Activated CD4-positive, alpha-beta T cell treated with anti-CD3 and anti-CD28 coated beads, Interleukin-2, amount 50 U/mL, for 16 hours (primary cell): ENCODE results near the gene ACTL8.

Experiments
- DNase-seq: peaks from one replicate; pipeline ENCODE4 v3.0.0-alpha.2; 2020

The ACTL8 gene

GRCh38 chr1:17849216-17849615 is 94.1 kb downstream of the ACTL8 start:
- no peak for DNase-seq

GRCh38 chr1:17851056-17851455 is 95.9 kb downstream of the ACTL8 start:
- DNase-seq: no peak

DNA sequence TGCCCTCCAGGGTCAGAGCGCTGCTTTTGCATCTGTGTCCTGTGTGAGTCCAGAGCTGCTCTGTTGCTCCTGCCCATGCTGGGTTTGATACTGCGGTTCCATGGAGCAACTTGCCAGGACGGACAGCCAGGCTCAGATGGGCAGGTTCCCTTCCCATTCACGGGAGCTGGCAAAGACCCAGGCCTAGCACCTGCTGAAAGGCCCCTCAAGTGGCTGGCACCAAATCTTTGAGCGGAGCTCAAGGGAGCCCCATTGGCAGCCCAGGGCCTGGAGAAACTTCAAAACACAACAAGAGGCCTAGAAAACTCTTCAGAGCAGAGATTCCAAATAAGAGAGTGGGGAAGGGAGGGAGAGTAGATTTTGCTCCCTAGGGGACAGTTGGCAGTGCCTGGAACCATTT is 97.2 kb downstream of the ACTL8 start:
- no peak for DNase-seq

DNA sequence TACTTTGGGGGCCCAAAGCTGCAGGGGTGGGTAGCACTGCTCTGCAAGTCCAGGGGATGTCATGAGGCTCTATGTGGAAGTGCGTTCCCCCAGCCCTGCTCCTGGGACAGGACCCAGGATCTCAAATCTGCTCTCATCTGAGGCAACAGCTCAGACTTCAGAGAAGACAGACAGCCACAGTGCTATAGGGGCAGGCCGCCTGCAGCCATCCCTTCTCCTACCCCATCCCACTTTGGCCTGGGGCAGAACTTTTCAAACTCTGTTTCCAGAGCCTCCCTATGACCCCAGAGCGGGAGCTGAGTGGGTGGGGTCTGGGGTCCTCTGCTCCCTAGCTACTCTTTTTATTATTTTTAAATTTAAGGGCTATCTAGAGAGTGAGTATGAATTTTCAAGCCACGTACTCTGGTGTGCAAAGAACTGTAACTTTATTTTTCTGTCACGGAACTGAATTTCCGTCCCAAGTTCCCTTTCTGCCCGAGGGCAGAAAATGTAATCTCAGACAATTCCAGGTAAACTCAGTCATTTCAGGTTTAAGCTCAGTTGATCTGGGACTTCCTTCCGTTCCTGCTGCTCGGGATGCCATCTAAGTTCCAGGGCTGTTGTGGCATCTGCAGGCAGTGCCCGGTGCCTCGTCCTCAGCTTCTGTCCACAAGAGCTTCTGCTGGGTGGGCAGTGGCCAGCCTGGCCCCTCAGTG is 98.3 kb downstream of the ACTL8 start:
- DNase-seq: no peak

GRCh38 chr1:17856496-17857108 is 101.5 kb downstream of the ACTL8 start:
- DNase-seq: no peak

GRCh38 chr1:17857109-17857499 is 102.0 kb downstream of the ACTL8 start:
- DNase-seq: no peak

- DNase-seq: no peak
These were observed 102.9 kb downstream of the ACTL8 start for GRCh38 chr1:17857996-17858395.

DNA sequence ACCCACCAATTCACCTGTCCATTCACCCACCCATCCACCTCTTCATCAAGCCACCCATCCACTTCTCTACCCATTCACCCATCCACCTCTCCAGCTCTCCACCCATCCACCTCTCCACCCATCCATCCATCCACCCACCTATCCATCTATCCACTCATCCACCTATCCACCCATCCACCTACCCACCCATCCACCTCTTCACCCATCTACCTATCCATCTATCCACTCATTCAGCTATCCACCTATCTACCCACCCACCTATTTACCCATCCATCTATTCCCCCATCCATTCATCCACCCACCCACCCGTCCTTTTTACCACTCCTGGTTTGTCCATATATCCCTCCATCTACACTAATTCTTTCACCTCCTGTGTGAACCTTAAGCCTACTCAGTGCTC is 105.7 kb downstream of the ACTL8 start:
- DNase-seq: no peak

- no peak for DNase-seq
These were observed 106.6 kb downstream of the ACTL8 start for GRCh38 chr1:17861685-17862084.

DNA sequence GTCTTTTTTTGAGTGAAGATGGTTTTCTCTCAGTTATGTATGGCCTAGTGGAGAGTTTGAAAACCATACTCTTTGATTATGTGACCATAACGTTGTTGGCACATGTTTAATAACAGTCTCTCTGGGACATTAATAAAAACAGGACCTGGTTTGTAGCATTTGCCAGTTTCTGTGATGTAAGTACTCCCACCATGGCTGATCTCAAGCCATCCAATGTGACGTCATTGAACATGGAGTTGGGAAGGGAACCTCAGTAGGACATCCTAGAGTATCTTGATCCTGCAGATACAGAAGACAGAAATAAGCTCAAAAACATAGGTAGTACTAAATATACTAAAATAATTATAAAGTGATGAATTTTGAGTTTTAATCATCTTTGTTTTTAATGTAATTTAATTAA is 107.0 kb downstream of the ACTL8 start:
- no peak for DNase-seq

- DNase-seq: no peak
These were observed 111.0 kb downstream of the ACTL8 start for GRCh38 chr1:17865912-17866739.

DNA sequence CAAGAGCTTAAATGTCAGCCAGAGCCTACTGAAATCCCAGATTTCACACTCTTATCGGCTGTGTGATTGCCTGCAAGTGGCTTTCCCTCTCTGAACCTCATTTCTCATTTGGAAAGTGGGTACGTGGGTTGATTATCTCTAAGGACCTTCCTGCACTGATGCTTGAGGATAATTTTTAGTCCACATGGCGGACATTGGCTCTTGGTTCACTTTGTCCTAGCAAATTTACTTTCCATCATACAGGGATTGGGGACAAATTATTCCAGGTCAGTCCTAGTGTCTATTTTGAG is 111.6 kb downstream of the ACTL8 start:
- no peak for DNase-seq

DNA sequence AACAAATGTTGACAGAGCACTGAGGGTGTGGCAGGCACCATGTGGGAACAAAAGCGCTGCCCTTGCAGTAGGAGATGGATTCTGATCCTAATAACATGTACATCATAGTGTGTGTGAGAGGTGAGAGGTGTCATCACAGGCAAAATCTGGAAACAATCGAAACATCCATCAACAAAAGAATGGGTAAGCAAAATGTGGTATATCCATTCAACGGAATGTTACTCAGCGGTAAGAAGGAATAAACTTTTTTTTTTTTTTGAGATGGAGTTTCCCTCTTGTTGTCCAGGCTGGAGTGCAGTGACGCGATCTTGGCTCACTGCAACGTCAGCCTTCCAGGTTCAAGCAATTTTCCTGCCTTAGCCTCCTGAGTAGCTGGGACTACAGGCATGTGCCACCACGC is 112.3 kb downstream of the ACTL8 start:
- no peak for DNase-seq

DNA sequence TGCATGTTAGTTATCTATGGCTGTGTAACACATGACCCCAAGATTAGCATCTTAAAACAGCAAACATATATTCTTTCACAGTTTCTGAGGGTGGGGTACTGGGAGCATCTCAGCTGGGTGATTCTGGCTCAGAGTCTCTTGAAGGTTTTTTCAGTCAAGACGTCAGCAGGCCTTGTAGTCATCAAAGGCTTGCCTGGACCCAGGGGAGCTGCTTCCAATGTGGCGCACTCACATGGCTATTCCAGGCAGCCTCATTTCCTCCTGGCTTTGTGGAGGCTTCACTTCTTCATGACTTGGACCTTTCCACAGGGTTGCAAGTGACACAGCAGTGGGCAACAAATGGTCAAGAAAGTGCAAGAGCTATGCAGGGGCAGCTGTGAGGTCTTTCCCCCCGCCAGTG is 114.7 kb downstream of the ACTL8 start:
- DNase-seq: no peak

DNA sequence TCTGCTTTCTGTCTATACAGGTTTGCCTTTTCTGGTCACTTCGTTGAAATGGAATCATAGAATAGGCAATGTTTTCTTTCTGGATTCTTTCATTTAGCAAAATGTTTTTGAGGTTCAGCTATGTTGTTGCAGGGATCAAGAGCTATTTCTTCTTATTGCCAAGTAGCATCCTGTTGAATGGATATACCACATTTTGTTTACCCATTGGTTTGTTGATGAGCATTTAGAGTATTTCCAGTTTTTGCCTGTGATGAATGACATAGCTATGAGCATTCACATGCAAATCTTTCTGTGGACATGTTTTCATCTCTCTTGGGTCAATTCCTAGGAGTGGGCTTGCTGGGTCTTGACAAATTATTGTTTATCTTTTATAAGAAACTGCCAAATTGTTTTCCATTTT is 115.5 kb downstream of the ACTL8 start:
- DNase-seq: no peak

DNA sequence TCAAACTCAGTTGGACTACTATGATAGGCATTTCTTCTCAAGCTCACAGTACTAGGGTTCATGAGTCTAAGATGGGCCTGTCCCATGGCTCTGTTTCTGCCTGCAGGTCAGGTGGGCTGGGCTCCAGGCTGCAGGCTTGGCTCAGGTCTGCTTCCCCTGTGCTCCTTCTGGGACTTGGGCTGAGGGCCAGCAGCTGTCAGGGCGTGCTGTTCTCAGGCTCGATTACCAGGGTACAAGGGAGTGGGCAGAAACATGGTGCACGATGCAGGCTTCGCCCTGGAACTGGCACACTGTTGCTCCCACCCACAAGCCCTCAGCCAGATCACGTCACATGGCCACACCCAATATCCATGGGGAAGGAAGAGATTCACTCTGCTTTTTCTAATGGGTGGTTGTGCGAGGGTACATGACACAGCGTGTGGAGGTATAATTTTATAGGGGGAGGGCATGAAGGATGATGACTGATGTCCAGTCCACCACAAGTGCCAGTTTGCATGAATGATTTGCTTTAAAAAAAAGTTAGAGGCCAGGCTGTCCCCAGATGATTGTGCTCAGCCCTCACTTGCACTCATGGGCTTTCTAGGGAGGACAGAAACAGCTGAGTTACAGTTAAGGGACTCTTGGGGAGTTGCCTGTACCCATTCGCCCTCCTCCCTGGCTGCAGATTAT is 118.0 kb downstream of the ACTL8 start:
- DNase-seq: no peak

DNA sequence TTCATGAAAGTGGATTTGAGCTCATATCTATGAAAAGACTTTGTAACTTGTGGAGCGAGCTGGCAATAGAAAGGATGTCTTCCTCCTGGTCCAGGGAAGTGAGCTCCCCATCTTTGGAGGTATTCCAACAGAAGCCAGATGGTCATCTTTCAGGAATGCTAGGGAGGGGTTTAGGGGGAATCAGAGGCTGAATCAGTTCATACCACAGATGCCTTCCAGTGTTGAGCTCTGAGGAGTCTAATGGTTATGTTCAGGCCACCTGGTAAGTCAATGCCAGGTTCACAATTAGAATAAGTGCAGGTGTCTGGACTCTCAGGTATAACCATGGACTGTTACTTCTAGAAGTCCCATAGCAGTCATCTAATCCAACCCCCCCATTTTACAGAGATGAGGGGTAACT is 119.1 kb downstream of the ACTL8 start:
- no peak for DNase-seq

DNA sequence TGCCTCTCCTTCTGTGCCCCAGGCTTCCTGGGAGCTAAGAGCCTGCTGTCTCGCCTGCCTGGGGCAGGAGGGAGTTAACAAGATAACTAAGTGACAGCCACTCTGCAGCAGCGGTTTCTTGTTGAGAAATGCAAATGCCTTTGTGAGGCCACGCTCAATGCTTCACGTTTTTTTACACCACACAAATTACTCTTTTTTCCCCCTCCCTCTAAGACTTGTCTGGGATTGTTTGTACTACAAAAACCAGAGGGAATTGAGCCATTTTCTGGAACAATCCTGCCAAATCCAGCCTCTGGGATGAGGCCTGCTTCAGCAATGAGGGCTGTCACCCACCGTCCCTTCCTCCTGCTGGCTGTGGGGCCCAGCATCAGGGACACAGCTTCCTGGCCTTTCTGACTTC is 119.6 kb downstream of the ACTL8 start:
- no peak for DNase-seq

DNA sequence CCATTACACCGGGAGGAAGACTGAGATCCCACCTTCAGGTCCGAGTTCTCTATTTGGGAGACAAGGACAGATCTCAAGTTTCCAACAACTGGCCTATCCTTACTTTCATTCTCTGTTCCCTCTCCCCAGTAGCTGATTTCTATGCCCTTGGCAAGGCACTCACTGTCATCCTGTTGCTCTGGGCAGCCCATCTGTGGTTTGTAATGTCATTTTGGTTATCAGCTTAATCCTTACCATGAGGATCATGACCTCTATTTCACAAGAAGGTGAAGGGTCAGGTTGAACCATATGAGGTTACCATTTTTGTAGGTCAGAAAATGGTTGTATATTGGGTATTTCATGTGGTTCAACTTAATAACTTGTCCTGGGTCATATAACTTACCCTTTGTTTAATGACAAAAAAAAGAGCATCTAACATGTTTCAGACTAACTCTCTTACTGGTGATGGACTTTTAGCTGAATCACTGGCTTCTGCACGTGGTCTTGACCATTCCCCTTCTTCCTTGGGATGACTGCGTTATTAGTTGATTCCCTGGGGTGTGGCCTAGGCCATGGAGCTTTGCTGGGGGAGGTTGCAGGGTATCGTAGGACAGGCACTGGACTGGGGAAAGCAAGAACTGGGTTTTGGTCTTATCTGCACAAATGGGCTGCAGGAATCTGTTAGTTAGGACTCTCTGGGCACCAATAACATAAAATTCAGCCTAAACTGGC is 120.2 kb downstream of the ACTL8 start:
- DNase-seq: no peak

DNA sequence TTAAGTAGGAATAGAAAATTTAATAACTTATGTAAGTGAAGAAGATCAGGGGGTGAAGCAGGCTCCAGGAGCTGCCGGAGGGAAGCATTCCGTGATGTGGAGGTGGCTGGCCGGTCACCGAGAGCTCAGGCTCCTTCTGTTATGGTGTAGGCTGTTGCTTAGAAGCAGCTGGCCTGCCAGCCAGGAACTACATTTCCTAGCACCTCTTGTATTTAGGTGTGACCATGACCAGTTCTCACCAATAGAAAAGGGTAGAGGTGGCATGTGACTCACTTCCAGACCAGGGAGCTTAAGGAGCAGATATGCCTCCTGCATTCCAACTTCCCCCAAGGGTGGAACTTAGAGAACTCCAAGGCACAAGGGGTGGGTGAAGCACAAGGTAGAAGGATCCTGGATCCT is 120.7 kb downstream of the ACTL8 start:
- DNase-seq: no peak
